Activated CD8-positive, alpha-beta memory T cell treated with anti-CD3 and anti-CD28 coated beads for 48 hours (primary cell): ENCODE data around the gene LRRC4C.

ENCODE experiments used
- DNase-seq, 3 experiments: peaks; one replicate each; pipeline ENCODE4 v3.0.0-alpha.2; 2020; ENCODE audit warnings: low read depth in 2 of 3, low spot score in 2 of 3

The LRRC4C gene

DNA sequence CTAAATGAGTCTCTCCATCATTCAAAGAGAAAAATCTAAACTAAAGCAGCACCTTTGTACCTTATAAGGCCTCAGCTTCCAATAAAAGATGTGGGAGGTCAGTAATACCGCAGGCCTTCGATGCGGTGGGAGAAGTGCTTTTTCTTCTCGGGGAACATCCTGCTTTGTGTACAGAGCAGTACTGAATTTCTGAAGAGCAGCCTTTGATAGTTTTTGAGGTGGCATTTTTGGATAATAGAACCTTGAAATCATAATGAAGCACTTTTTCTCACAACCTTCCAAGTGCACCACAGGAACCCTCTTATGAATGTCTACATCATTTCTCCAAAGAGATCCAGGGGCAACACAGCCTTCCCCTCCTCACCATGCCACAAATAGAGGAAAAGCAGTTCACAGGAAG is 39.6 kb downstream of the LRRC4C start:
- no peak for DNase-seq

DNA sequence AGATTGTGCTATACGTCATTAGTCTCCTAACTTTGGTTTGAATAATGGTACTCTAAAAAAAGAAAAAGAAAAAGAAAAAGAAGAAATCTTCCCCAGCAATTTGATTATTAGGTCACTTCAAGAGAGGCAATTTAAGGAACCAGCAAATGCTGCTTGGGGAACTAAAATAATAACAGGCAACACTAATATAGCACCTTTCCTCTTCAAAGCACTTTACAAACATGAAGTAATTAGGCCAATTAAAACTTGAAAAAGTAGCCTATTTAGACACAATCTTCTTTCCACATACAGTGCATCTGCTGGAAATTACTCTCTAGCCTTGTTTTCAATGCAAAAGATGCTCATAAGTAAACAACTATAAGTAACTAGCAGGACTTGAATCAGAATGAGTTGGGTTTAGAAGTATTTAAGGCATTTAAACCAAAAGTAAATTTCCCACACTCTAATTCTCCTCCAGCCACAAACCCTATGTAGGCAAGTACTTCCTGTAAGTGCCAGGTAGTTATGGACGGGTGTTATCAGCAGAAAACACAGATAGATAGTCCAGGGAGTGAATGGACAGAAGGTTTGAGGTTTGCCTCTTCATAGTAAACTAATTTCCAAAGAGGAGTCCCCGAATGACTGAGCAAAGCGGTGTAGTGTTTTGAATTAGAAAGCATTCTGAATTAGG is 44.5 kb downstream of the LRRC4C start:
- DNase-seq: no peak

DNA sequence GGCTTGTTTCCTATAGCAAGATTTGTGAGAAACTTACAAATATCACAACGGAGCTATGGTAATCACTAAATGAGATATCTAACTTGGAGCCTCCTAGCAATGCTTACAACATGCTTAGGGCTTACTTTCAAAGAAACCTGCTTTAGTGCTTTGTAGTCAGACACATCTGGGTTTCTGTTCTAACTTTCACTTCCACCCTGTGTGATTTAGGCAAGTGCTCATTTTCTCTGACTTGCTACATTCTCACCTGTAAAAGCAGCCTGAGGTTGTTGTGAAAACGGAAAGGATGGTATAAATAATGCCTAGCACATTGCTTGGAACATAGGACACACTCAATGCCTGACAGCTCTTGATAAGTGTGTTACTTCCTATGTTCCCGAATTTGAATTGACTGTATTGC is 45.6 kb downstream of the LRRC4C start:
- DNase-seq: no peak

DNA sequence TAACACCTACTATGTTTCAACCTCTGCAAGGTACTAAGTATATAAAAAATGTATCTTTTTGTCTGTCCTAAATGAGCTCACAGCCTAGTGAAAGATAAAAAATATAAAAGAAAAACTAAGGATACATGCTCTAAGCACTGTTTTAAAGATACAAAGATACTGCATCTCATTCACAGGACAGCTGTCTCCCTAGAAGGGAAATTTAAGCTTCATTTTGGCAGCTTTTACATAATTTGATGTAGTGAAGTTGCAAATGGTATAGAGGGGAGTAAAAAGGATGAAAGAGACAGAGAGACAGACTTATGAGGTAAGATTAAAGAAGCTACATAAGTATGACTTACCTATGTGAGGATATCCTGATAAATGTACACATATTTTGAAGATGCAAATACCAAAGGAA is 53.6 kb downstream of the LRRC4C start:
- no peak for DNase-seq

DNA sequence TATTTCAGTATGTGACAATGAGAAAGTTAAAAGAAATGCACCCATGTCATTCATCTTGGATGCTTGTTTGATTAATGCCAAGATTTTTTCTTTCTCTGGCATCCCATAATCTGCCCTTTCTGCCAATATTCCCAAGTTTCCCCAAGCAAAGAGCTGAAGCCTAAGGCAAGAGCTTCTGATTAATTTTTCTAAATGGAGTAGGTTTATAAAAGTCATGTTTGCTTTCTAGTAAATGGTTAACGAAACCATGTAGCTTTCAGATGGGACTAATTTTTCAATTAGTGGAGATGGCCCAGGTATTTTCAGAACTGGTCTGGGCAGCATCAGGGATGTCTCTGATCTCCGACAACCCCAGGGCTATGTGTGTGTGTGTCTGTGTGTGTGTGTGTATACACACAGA is 55.3 kb downstream of the LRRC4C start:
- DNase-seq: no peak

DNA sequence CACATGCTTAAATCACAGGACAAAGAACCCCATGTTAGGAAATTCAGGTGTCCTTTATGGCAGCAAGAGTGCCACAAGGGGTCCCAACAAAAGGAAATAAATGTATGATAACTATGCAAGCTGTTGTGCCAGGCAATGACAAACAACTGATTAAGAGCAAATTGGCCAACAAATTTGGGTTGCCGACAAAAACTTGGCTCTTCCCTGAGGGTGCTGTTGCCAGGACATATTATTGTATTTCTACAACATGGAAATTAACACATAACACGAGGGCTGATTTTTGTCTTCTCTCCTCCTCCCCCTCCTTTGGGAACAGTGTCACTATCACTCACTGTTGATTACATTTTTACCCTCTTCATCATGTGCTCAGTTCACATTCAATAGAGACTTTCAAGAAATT is 56.0 kb downstream of the LRRC4C start:
- no peak for DNase-seq

DNA sequence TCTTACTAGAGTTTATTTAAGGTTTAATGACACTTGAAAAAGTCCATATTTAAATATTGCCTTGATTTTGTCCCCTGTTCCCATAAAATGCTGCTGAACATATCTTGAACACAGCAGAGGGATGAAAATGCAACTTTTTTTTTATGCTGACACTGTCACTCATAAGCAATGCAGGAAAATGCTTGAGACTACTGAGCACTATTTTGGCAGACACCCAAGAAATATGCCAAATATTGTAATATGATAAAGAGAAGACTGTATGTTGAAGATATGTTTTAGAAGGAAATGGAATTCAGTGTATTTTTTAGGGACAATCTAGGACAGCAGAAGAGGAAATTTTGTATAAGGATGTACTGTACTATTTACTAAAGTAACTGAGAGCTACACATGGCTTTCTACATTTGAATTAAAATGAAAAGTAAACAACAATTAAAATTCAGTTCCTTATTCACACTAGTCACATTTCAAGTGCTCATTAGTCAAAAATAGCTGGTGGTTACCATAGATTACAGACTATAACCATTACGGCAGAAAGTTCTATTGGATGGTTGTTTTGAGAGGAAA is 58.6 kb downstream of the LRRC4C start:
- no peak for DNase-seq

DNA sequence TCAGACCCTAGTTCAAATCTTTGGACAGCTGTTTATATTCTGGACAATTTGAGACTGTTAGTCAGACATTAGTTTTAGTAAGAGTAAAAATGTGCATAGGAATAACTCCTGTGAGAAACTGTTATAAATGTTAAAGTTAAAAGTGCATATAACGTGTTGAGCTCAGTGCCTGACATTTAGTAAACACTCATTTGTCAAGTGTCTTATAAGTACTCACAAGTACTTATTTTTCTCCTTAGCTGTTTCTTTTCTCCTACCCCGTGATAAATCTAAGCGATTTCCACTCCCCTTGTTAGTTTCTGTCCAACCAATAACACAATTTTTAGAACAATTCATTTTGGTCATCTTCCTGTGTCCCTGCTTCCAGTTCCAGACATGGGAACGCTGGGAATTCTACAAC is 59.3 kb downstream of the LRRC4C start:
- DNase-seq: no peak

DNA sequence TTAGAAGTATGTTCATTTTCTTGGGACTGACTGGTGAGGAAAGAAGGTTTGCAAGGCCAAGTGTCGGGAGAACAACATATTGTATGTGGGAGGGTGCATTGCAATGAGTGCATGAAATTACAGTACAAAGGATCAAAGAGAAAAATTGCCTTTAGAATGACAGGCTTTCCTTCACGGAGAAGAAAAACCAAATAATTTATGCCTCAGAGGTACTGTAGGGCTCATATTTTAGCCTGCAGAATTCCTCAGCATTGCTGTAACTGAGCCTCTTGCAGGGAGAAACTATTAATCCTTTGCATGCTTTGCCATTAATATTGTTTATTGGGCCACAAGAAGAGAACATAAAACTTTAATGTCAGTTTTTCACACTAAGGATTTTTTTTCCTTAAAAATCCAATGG is 60.1 kb downstream of the LRRC4C start:
- DNase-seq: no peak

DNA sequence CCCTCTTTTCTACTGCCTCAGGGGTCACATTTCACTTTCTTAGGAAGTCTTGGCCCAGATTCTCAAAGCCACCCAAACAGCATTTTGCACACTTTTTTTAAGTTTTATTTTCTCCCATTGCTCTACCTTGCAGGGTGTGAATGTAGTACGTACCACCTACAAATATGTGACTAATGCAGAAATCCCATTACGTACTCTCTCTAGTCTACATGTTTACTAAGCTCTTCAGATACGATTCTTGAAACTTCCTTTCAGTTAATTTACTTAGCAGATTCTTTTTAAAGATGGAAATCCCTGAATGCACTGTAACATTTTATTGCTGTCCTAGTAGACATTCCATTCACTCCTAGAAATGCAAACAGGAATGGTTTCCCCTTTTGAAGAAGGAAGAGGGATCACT is 61.3 kb downstream of the LRRC4C start:
- DNase-seq: no peak

DNA sequence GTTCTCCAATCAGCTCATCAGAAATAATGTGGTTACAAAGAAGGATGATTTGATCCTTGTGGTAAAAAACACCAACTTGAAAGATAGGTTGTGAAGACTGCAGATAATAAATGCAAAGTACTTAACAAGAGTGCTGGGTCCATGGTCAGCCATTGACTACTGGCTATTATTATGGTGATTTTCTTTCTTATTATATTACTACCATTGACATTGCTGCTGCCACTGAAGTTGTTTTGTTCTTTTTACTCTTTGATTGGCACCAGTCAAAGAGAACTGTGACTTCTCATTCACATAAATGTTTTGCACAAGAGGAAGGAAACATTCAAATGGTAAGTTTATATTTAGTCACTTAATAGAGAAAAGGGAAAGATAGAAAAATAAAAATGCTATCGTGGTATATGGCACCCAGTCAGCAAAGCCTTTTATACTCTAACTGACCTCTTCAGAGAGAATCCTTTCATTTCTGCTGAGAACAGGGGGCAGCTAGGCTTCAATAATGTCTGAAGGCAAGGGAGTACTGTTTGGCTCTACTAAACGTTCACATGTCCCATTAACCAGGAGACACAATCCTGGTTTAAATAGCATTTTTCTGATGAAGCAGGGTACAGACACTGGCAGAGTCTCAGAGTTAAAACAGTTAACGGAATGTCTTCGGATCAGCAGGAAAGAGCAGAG is 64.8 kb downstream of the LRRC4C start:
- DNase-seq: no peak

DNA sequence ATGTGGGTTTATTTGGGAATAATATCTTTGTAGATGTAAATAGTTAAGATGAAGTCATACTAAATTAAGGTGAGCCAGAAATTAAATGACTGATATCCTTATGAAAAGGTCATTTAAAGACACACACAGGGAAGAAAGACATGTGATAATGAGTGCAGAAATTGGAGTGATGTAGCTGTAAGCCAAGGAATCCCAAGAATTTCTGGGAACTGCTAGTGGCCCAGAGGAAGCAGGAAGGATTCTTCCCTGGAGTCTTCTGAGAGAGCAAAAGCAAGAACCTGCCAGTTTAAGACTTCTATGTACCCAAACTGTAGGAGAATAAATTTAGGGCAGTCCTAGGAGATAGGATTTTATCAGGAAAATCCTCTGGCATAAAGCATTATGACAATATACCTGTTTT is 66.9 kb downstream of the LRRC4C start:
- DNase-seq: no peak

DNA sequence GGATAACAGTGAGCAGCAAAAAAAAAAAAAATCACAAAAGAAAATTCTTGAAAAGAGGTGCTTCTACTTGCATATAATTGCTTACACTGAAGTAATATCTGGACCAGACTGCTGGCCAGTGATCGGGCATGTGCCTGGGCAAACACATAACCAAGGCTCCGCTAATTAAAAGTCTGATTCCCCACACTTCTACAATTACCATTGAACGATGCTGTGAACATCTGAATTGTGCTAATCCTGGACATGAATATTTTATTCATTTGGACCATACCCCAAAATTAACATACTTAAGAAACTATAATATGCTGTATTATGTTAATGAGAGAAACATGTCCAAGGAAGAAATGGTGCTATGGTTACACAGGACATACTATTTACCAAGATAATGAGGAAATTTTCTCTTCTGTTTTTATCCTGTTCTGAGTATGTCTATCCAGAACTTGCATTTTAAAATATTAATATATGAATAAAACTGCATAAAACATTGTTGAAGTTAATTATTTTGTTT is 69.8 kb downstream of the LRRC4C start:
- DNase-seq: no peak

DNA sequence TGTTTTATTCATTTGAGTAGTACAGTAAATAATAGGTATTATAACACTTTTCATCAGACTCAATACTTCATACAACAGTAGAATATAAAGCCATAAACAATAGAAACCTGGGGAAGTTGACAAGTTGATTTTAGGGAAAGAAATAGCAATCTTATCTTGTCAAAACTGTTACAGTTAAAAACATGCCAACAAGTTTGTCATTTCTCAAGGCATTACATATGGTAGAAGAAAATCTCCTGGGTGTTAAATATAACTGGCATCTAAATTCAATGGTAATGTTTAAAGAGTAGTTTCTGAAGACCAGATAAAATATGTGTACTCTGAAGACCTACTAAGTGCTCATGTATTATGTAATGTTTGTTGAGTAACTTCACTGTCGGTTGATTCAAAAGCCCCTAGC is 75.1 kb downstream of the LRRC4C start:
- no peak for DNase-seq

DNA sequence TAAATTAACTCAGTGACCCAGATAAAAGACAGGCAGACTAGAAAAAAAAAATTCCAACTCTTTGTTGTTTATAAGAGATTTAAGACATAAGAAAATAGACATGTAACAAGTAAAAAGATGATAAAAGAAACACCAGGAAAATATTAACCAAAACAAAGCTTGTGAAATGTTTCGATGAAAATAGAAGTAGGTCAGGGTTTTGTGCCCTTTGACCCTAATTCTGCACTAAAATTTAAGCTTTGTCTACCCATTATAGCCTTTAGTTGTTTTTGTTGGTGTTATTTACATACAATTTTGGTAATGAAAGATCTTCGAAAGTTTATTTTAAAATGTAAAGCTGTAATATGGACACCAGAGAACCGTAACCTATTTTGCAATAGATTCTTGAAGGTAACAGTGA is 75.7 kb downstream of the LRRC4C start:
- no peak for DNase-seq

DNA sequence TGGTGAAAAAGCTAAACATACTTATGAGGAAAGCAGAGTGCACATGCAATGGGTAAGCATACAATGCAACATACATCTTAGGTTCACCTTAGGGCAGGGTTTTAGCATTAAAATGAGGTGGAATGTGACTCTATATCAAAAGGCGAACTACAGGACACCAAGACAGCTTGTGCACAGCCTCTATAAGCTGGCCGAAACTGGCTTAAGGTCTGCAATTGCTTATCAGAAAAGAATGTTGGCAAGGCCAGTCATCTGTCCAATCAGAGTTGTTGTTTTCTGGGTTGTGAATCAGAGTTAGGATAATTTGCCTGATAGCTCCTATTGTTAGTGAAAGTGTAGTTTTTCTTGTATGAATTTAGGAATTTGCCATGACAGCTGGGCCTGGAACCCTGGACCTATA is 76.5 kb downstream of the LRRC4C start:
- DNase-seq: no peak

DNA sequence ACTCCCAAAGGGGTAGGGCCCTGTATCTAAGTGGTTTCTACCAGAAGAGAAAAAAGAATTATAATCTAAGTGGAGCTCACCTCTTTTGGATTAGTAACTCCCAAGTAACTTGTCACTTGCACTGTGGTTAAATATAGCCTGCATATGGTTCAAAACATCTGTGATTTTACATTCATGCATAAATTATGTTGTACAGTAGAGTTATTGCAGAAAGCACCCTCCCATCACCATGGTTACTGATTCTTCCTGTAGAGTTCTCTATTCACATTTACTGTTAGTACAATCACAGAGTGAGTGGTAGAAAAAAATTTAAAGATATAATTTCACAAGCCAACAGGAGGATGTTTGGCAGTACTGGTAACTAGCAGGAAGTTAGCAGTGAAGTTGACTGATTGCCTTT is 80.4 kb downstream of the LRRC4C start:
- DNase-seq: no peak

DNA sequence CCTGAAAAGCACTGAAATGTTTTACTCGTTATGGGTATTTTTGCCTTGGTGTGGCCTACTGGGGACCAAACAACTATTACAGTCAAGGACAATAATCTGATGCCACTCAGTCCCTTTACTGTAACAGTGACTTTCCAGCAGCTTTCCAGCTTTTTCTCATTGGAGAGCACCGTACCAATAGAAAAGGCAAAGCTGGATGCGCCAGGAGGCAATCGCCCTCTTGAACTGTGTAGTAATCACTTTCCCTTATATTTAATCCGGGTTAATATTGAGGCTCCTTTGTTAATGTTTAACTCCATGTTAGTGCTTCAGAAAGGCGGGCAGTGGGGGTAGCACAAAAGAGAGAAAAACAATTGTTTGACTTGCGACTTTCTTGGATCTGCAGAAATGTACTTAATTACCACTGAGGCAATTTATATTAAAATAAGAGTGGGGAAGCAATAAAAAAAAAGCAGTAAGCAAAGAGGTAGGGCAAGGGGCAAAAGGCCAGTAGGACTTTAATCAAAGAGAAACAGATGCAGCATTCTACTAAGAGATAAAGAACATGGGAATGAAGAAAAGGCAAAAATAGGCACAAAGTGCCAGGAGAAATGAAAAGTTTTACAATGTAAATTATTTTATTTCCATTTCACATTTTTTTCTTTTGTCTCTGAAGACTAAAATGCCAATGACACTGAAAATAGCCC is 81.6 kb downstream of the LRRC4C start:
- no peak for DNase-seq

DNA sequence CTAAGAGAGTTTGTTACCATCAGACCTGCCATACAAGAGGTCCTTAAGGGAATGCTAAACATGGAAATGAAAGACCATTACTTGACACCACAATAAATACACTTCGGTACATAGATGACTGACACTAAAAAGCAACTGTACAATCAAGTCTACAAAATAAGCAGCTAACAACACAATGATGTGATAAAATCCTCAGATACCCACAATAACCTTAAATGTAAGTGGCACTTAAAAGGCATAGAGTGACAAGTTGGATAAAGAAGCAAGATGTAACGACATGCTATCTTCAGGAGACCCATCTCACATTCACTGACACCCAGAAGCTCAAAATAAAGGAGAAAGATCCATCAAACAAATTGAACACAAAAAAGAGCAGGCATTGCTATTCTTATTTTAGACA is 107.6 kb downstream of the LRRC4C start:
- DNase-seq: no peak

DNA sequence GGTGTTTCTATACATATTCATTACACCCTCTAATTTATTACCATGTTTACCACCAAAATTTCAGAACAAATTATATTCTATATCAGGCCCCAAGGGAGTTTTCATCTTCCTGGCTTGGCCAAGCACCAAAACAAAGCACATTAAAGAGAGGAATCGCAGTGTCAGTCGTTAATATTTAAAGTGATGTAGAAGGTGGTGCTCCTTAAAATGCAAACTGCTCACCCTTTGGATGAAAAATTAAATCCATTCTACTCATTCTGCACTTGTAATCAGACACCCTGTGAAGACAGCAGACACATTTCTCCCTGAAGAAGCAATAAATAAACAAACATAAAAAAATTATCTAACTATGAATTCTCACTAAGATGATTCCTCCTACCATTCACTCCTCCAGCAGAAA is 113.4 kb downstream of the LRRC4C start:
- no peak for DNase-seq

DNA sequence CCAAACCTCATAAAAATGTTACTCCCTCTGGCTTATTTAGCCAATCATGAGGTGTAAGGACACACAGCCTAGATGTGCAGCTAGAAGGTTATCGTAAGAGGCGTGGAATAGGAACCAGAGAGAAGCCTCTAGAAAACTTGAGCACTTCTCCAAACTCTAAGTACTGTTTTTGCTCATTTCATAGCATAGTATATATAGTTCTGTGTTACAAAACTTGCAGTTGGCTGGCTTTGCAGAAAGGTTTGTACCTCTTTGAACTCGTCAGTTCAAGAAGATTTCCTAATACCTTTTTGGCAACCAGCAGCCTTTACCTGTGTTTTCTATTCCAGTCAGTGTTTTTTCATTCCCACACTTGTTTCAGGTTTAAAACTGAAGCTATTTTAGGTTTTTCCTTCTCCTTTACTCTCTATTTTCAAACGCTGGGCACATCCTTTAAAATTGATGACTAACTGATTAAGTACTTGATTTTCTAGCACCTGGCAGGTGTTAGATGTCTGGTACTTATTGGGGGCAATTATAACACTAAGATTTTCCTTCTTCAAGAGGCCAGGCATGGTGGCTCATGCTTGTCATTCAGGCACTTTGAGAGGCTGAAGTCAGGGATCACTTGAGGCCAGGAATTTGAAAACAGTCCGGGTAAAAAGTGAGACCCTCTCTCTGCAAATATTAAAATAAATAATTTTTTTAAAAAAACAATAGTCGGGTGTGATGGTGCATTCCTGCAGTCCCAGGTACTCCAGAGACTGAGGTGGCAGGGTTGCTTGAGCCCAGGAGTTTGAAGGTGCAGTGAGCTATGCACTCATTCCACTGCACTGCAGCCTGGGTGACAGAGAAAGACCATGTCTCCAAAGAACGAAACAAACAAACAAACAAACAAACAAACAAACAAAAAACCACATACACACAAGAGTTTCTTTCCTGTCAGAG is 125.2 kb downstream of the LRRC4C start:
- DNase-seq: no peak
